Measurements from ENCODE around the gene C3orf20. TPM values are rescaled to one million over a fixed set of nuclear protein-coding genes. Genes with fewer than 3 reads are reported as not detected.

Gene C3orf20
- total and polyA plus RNA-seq, 2 experiments from 2014 or later, result not detected

GRCh38 chr3:14728113-14728512 lies 53.2 kb downstream of the C3orf20 start (continued):
- TF ChIP-seq ZNF462 (CRISPR knock-in tag; IDR thresholded peaks at IDR 0.05) (no peak), STAT1 (IDR thresholded peaks at IDR 0.05; ENCODE audit: unreplicated experiment) (no peak), ZNF331 (CRISPR knock-in tag; IDR thresholded peaks at IDR 0.05; ENCODE audit: low read depth) (no peak)

- H3K4me3 Mint-ChIP-seq, result no peak overlapping the region
- H3K36me3 Mint-ChIP-seq (ENCODE audit: low read depth), result no peaks in the 10 kb centered on the region
- Histone ChIP-seq H3K27me3 (ENCODE audit: insufficient read depth) (no peaks in the 10 kb centered on the region), H3K4me1 (ENCODE audit: insufficient read depth) (no peaks in the 10 kb centered on the region), H3K79me2 (replicated peaks; ENCODE audit: insufficient read depth) (no peaks in the 10 kb centered on the region), H3K36me3 (ENCODE audit: insufficient read depth) (no peaks in the 10 kb centered on the region), H3K27ac (ENCODE audit: low read depth) (no peak overlapping the region), H3K4me2 (no peak overlapping the region), H2AFZ (no peak overlapping the region), H4K20me1 (replicated peaks; ENCODE audit: insufficient read depth) (no peaks in the 10 kb centered on the region), H3K9me2 (ENCODE audit: insufficient read depth) (no peaks in the 10 kb centered on the region), H3F3A (replicated peaks; ENCODE audit: low read depth) (no peaks in the 10 kb centered on the region), H3K4me3 (no peak overlapping the region)
- no peaks in the 10 kb centered on the region for H3K9me3 Mint-ChIP-seq
- peaks cover under 1% of the 10 kb centered on the region; the same call in 1 of the 3 replicates for H3K4me1 Mint-ChIP-seq
- no peak overlapping the region for H3K27ac Mint-ChIP-seq
- H3K27me3 Mint-ChIP-seq (ENCODE audit: insufficient read depth, low read depth, poor library complexity), result peaks cover 3% of the 10 kb centered on the region
- ATAC-seq (no peak), DNase-seq (ENCODE audit: low spot score) (no peak)
- TF ChIP-seq CTCF (conservative IDR thresholded peaks at IDR 0.05; ENCODE audit: low read depth in 2 of 2), result no peak
- TF ChIP-seq EZH2phosphoT487 (IDR thresholded peaks at IDR 0.05; ENCODE audit: unreplicated experiment), result no peak
- TF ChIP-seq POLR2AphosphoS5 (IDR thresholded peaks at IDR 0.05; ENCODE audit: low read depth), result no peak
- no peak for TF ChIP-seq EZH2 (IDR thresholded peaks at IDR 0.05; ENCODE audit: low read depth, unreplicated experiment)
- TF ChIP-seq ETS1 (IDR thresholded peaks at IDR 0.05), result no peak
- no peak for TF ChIP-seq ZNF114 (CRISPR knock-in tag; IDR thresholded peaks at IDR 0.05)
- TF ChIP-seq REST (IDR thresholded peaks at IDR 0.05; ENCODE audit: unreplicated experiment), result no peak
- no peak for TF ChIP-seq ZNF331 (CRISPR knock-in tag; IDR thresholded peaks at IDR 0.05; ENCODE audit: low read depth)
- no peak for TF ChIP-seq NANOG (IDR thresholded peaks at IDR 0.05; ENCODE audit: borderline replicate concordance)
- no peak for TF ChIP-seq JUNB (IDR thresholded peaks at IDR 0.05; ENCODE audit: unreplicated experiment)
- no peak for TF ChIP-seq STAT1 (IDR thresholded peaks at IDR 0.05; ENCODE audit: unreplicated experiment)
Measured at GRCh38 chr3:14730703-14731382, 55.9 kb downstream of the C3orf20 start.
